GM13977 (cell line): Measurements from ENCODE around the gene GLRB.

Experiments
- DNase-seq: peaks from one replicate; pipeline ENCODE4 v3.0.0; 2012; ENCODE audit warnings: low spot score
- in situ Hi-C: fragments of 300-500 bp; cut with MboI; formaldehyde crosslinking; loops from one replicate; pipeline ENCODE4 v1.12.0; 2022; ENCODE audit warnings: low sequenced_read_pairs, low pct_unique_long_range_greater_than_20kb, mixed read lengths, inconsistent platforms; ENCODE audit not compliant: unreplicated experiment
- TF ChIP-seq, protein P1 (sequence below): IDR thresholded peaks from 2 replicates; pipeline ENCODE4 v1.5.1; 2012; ENCODE audit warnings: mild to moderate bottlenecking, control low read depth; ENCODE audit not compliant: insufficient read depth; ENCODE audit errors: extremely low read depth, missing control alignments

GLRB gene

DNA sequence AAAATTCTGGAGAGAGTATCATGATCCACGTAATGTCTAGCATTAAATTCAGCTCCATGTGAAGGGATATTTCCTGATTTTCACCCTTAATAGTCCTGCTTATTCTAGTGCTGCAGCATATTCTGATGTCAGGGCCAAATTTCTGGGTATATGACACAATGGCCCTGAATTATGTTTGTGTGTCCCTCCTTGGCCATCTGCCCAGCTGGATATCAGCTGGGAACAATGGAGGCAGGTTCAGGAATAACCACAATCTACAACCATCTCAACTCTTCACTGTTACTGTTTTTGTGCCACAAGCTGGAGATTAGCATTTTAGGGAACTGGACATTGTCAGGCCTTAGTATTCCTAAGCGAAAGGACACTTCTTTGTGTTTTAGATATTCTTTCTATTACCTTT lies 3.5 kb downstream of the GLRB start:
- DNase-seq = no peak
- TF ChIP-seq, protein P1, sequence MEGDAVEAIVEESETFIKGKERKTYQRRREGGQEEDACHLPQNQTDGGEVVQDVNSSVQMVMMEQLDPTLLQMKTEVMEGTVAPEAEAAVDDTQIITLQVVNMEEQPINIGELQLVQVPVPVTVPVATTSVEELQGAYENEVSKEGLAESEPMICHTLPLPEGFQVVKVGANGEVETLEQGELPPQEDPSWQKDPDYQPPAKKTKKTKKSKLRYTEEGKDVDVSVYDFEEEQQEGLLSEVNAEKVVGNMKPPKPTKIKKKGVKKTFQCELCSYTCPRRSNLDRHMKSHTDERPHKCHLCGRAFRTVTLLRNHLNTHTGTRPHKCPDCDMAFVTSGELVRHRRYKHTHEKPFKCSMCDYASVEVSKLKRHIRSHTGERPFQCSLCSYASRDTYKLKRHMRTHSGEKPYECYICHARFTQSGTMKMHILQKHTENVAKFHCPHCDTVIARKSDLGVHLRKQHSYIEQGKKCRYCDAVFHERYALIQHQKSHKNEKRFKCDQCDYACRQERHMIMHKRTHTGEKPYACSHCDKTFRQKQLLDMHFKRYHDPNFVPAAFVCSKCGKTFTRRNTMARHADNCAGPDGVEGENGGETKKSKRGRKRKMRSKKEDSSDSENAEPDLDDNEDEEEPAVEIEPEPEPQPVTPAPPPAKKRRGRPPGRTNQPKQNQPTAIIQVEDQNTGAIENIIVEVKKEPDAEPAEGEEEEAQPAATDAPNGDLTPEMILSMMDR = no peak
- in situ Hi-C loops = no loop called here

DNA sequence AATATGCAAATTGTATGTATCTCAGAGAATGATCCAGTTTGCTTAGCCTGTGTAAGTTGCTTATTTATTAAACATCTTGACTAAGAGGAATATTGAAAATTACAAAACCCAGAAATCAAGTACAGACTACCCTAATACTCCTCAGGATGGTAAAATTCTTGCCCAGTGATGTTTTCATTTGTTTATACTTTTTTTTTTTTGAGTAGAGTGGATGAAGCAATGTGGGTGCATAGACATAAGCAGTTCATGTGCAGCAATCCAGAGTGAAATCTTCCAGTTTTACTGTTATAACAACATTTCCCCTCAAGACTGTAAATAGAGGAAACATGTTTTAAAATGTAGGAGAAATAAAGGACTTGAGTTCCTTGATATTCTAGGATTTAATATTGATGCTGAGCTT lies 4.7 kb downstream of the GLRB start:
- no peak for DNase-seq
- TF ChIP-seq, protein P1 = no peak
- in situ Hi-C loops = no loop called here

DNA sequence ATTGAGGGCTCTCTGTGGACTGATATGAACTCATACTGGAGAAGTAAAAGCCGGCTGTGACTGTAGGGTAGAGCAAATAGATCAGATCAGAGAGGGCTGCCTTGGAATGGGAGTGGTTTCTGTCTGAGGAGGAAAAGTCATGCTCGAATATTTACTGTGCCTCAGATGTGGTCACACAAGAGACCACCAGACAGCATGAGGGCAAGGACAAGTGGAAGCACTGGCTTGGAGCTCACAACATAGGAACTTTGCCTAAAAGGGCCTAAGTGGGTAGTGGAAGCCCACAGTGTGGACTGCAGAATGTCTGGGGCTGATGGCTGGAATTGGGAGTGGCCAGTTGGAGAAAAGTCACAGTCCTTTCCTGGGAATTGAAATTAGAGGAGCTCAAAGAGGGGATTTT lies 19.8 kb downstream of the GLRB start:
- in situ Hi-C loops = no loop called here
- TF ChIP-seq, protein P1 = no peak
- no peak for DNase-seq

DNA sequence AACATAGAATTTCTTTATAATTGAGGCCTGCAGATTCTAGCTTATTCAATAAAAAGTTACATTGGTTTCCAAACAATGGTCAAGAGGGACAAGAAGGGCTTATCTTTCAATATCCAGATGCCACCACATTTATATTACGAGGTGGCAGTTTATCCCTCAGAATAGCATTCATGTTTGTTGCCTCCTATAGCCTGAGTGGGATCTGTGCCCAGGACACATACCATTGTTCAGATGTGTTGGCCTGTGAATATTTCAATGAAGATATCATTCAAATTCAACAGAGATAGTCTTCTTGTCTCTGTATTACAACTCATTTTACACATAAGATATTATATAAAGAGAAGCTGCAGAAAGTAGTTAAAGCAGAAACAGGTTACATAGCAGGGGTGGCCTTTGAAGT lies 20.5 kb downstream of the GLRB start:
- in situ Hi-C loops = no loop called here
- TF ChIP-seq, protein P1 = no peak
- no peak for DNase-seq

DNA sequence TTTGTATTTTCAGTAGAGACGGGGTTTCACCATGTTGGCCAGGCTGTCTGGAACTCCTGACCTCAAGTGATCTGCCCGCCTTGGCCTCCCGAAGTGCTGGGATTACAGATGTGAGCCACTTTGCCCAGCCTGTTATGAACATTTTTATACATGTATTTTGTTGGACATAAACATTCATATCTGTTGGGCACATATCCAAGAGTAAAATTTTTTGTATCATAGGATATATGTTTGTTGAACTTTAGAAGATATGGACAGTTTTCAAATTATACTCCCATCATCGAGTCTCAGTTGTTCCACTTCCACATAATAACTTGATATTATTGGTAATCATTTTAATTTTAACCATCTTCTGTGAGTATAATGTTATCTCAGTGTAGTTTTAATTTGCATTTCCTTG lies 23.6 kb downstream of the GLRB start:
- in situ Hi-C loops = no loop called here
- TF ChIP-seq, protein P1 = no peak

DNA sequence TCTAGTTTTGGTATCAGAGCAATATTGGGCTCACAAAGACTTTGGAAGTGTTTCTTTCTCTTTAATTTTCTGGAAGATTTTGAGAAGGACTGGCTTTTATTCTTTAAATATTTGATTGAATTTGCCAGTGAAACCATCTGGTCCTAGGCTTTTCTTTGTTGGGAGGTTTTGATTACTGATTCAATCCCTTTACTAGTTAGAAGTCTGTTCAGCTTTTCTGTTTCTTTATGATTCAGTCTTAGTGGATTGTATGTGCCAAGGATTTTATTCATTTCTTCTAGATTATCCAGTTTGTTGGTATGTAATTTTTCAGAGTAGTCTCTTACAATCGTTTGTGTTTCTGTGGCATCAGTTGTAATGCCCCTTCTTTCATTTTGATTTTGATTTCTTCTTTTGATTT lies 28.6 kb downstream of the GLRB start:
- in situ Hi-C loops = no loop called here
- TF ChIP-seq, protein P1 = no peak

More for the DNA sequence above, 23.6 kb downstream of the GLRB start:
- DNase-seq = no peak

DNA sequence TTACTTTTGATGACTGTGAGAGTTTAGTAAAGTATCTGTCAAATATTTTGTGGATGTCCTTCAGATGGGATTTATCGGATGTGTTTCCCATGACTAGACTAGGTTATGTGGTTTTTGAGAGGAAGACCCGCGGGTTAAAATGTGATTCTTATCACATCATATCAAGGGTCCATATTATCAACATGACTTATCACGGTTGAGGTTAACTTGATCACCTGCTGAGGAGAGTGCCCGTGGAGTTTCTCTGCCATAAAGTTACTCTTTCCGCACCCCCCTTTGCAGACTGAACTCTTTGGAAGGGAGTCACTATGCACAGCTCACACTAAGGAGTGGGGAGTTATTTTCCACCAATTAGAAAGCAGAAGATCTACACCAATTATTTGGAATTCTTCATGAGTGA lies 38.7 kb downstream of the GLRB start:
- DNase-seq = no peak
- in situ Hi-C loops = no loop called here

More for the DNA sequence above, 28.6 kb downstream of the GLRB start:
- DNase-seq = no peak

More for the DNA sequence above, 38.7 kb downstream of the GLRB start:
- TF ChIP-seq, protein P1 = no peak
